GM18505 (cell line): ENCODE measurements around the gene CFL1.
"Not testable (repeated sequence)": the region's sequence is repeated elsewhere in the genome, so short reads cannot be mapped to it uniquely, and the experiment has no call there.

ENCODE experiments used
- ATAC-seq: cut with Tn5 transposase; IDR thresholded peaks from one replicate; pipeline ENCODE4 v1.9.1; 2021; ENCODE audit not compliant: unreplicated experiment
- POLR2A ChIP-seq: IDR thresholded peaks from 4 replicates; pipeline ENCODE4 v1.6.1; 2011; ENCODE audit warnings: borderline replicate concordance; ENCODE audit not compliant: insufficient read depth, insufficient read length; ENCODE audit errors: extremely low read depth

The CFL1 gene

DNA sequence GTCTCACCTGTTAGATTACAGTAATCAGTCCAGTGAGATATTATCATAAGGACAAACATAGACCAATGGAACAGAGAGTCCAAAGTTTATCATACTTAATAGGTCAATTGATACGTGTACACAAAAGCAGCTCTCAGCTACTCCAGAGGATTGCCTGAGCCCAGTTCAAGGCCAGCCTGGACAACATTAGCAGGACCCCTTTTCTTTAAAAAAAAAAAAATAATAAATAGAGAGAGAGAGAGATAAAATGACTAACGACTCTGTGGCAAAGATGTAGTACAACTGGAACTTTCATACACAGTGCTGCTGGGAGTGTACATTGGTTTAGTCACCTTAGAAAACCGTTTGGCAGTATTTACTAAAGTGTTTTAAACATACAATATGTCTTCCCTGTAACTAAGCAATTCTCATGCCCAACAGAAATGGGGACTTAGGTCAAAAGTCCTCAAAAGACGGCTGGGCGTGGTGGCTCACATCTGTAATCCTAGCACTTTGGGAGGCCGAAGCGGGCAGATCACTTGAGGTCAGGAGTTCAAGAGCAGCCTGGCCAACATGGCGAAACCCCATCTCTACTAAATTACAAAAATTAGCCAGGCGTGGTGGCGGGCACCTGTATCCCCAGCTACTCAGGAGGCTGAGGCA lies 13.6 kb downstream of the CFL1 start:
- TF ChIP-seq POLR2A: no peak
- no peak for ATAC-seq

DNA sequence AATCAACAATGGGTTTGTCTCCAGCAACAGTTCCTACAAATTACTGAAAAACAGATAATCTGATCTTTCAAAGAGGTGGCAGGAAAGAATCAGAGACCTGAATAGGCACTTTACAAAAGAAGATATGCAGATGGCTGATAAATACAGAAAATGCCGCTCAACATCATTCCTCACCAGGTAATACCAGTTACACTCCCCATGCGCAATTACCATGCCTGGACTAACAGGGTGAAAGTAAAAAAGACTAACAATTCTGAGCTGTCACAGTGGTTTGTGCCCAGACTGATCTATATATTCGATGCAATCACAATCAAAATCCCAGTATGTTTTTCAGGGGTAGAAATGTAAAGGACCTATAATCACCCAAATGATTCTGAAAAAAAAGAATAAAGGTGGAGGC lies 14.2 kb downstream of the CFL1 start:
- no peak for ATAC-seq
- TF ChIP-seq POLR2A: no peak

DNA sequence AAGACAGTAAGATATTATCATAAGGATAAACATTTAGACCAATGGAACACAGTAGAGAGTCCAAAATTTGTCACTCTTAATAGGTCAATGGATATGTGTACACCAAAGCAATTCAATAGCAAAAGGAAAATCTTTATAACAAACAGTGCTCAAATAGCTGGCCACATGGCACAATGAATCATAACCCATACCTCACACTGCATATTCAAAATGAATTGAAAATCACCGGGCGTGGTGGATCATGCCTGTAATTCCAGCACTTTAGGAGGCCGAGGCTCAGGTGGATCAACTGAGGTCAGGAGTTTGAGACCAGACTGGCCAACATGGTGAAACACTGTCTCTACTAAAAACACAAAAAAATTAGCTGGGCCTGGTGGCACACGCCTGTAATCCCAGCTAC lies 15.8 kb downstream of the CFL1 start:
- no peak for ATAC-seq

DNA sequence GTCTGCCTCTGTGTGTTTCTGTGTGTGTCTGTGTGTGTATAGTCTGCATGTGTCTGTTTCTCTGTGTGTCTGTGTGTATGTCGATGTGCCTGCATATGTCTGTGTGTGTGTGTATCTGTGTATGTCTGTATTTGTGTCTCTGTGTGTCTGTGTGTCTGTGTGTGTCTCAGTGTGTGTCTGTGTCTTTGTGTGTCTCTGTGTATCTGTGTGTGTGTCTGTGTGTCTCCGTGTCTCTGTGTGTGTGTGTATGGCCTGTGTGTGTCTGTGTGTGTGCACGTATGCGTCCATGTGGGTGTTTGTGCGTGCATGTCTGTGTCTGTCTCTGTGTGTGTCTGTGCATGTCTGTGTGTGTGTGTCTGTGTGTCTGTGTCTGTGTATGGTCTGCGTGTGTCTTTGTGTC lies 23.8 kb downstream of the CFL1 start:
- no peak for TF ChIP-seq POLR2A
- no peak for ATAC-seq

More for the DNA sequence above, 15.8 kb downstream of the CFL1 start:
- TF ChIP-seq POLR2A: no peak

DNA sequence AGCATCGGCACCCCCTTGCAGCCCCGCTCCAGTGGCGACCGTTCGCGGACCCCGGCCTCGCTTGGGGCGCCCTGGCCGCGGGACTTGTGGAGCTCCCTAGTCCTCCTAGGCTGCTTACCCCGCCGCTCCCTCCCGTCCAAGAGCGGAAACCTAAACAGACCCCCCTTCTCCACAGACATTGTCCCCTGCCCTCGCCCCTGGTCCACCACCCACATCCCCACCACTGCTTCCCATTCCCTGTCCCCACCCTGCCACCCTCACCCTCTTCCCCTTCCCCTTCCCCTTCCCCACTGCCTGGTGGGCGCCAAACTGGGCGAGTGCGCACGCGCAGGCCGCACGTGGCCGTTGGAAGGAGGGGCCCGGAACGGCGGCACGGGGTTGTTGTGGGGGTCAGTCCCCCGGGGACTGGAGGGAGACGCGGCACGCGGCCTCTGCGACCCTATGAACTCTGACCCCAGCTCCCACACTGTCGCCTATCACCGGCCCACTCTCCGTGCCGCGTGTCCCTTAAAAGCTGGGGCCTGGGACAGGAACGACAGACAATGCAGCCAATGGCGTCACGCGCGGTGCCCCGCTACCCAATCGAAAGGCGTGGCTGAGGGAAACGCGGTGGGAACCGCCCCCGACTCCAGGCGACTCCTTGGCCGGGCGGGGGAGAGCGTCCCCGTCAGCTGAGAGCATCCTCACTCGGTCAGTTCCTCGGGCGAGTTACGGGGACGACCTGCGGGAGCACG lies 24.5 kb downstream of the CFL1 start, which contains the start of gene SNX32:
TSS of gene SNX32 (plus strand) at position 667 of the 734 bp plus-strand sequence. CDS start 103 bp downstream, outside the sequence.
- TF ChIP-seq POLR2A: no peak

DNA sequence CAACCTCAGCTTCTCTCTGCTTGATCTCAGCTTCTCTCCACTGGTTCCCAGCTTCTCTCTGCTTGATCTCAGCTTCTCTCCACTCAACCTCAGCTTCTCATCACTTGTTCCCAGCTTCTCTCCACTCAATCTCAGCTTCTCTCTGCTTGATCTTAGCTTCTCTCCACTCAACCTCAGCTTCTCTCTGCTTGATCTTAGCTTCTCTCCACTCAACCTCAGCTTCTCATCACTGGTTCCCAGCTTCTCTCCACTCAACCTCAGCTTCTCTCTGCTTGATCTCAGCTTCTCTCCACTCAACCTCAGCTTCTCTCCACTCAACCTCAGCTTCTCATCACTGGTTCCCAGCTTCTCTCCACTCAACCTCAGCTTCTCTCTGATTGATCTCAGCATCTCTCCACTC lies 25.7 kb downstream of the CFL1 start:
- ATAC-seq: not testable (repeated sequence)

More for the DNA sequence above, 24.5 kb downstream of the CFL1 start, which contains the start of gene SNX32:
- peak; percentile 78 for ATAC-seq

DNA sequence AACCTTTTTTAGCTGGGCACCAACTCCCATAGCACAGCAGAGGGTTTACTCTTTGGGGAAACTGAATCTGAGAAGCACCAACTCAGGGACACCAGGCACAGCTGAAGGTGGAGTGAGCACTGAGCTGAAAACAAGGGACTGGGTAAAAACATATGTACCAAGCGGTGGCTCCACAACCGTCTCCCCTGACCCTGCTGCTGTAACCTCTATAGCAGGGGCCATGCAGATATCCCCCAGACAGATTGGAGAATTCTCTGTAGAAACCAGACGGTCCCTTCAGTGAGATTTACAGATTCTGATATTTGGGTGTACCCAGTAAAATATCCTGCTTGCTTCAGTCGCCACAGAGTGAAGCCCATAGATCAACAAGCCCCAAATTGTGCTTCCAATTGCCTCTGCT lies 28.5 kb downstream of the CFL1 start:
- ATAC-seq: no peak
- TF ChIP-seq POLR2A: no peak

DNA sequence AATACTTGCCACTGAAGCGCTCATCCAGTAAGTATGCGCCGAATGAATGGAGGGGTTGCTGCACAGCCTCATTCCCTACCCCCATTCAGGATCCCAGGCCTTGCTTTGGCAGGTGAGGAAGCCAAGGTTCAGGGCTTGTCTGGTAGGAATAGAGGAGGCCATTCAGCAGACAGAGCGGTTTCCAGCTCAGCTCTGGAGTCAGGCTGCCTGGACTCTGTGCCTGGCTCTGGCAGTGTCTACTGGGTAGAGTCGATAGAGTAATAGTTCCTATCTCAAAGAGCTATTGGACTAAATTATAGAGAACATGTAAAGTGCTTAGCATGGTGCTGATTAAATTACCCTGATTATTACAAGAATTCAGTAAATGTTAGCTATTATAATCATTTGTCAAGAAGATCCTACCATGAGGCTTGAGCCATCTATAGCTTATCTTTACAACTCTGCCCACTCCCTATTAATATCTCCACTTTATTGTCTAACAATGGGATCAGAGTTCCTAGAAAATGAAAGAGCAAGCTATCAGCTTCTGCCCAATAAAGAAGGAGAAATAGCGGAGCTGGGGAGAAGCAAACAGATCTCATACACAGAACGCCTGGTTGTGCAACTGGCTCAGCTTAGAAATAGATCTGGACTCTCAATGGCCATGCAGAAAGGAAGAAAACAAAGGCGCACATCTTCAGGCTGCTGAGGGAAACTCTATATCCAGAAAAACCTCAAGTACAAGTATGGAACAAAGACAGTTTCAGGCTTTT lies 30.8 kb downstream of the CFL1 start:
- TF ChIP-seq POLR2A: no peak
- no peak for ATAC-seq

DNA sequence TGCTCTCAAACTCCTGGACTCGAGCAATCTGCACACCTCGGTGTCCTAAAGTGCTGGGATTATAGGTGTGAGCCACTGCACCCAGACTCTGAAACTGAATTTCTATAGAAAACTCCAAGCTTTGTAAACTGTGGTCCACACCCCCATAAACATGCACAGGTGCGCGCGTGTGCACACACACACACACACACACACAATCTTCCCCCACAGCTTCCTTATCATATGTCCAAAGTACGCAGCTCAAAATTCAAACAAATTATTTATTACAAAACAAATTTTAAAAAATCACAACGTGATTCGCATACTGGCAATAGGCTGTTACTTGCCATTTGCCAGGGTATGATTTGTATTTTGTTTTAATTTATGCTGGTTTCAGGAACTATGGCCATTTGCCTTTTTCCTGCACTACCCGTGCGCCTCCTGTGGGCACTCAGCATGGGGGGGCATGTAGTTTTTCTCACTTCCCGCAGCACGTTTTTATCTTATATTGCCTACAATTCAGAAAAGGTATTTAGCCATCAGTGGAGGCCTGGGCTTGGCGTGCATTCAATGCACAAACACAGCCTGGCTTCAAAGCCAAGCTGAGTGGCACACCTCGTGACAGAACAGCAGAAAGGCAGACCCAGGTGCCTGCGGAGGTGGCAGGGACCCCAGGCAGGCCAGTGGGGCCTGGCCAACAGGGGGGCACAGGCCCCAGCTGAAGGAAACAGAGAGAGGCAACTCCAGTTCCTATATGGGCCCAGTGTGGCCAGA lies 35.0 kb downstream of the CFL1 start:
- ATAC-seq: no peak
- no peak for TF ChIP-seq POLR2A

DNA sequence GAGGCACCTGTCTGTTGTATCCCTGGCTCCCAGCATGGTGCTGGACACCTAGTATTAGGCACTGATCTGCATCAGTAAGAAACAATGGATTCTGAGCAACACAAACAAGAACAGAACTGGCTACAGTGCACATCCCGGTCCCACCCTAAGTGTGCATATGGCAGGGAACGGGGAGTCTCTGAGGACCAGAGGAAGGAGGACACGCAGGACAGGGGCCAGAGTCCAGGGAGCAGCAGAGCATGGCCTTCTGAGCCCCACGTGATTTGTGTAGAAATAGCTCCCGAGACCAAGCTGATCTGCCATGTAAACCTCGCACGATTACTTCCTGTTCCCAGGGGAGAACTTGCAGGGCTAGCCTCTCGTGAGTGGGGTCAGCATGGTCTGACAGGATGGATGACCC lies 36.9 kb downstream of the CFL1 start:
- TF ChIP-seq POLR2A: no peak
- no peak for ATAC-seq

DNA sequence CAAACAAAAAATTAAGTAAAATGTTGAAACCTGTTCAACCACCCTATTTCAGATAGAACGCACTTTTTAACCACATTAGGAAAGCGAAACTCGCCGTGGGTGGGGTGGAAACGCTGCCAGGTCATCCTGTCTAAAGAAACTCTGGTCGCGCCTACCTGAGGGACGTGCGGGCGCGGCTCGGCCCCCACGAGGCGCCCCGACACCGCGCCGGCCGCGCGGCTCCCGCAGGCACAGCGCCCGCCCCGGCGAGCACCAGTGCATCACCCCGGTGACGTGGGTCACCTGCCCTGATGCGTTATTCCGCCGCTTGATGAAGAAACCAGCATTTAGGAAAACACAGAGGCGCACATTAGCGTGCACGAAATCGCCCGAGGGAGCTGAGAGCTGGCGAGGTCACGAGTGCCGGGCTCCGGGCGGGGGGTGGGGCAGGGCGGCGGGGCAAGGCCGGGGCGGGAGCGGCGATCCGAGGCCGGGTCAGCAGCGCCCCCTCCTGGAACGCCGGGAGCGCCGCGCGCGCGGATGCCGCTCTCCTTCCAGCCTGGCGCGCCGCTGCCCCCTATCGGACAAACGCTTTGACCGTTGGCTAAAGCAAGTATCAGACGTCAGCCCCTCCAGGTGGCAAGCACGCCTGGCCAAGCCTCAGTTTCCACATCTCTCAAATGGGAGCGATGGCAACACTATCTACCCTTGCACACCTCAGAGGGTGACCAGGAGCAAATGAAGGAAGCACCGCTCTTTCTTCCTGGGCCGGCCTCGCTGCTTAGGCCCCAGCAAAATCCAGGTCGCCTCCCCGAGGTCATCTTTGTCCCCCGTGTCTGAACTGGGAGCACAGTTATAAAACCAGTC lies 39.9 kb downstream of the CFL1 start:
- ATAC-seq: peak; percentile 79

DNA sequence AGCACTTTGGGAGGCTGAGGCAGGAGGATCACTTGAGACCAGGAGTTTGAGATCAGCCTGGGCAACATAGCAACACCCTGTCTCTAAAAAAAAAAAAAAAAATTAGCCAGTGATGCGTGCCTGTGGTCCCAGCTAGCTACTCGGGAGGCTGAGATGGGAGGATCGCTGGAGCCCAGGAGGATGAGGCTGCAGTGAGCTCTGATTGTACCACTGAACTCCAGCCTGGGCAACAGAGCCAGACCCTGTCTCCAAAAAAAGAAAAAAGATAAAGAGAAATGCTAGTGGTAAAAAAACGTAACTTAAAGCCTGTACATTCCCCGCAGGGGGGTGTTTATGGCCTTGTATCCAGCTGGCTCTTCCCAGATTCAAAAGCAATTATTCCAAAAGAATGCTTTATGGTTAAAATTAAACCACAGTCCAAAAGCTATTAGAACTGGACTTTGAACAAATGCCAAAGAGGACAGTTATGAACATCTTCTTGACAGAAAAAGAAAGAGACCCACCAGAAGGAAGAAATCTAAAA lies 40.6 kb downstream of the CFL1 start:
- no peak for TF ChIP-seq POLR2A
- no peak for ATAC-seq

More for the DNA sequence above, 39.9 kb downstream of the CFL1 start:
- no peak for TF ChIP-seq POLR2A

DNA sequence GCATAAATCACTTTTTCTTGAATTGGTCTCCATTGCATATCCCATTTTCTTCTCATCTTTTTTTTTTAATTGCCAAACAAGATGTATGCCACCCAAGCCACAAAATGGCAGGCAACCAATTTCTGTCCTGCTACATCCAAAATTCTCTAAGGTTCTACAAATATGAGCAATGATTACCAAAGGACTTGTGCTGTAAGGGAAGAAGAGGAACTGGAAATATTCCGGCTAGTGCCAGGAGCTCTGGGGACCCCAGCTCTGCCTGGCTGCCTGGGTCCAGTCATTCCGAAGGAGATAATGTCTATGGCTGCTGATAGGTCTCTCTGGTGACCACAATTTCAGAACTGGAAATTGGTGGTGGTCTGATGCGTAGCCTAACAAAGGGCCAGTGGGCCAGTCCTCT lies 41.3 kb downstream of the CFL1 start:
- no peak for ATAC-seq
- TF ChIP-seq POLR2A: no peak
